GF-D8 (cell line): ENCODE data around the gene RAB6B.

ENCODE experiments used
- DNase-seq: peaks from one replicate; lab custom pipeline; 2025; lab: John Stamatoyannopoulos, UW

Gene RAB6B

GRCh38 chr3:133894353-133895207 is 1.1 kb downstream of the RAB6B start:
- DNase-seq: no peak

- DNase-seq: no peak
Measured at GRCh38 chr3:133893683-133894352, 1.9 kb downstream of the RAB6B start.

- no peak for DNase-seq
Measured at GRCh38 chr3:133892541-133893231, 3.0 kb downstream of the RAB6B start.

GRCh38 chr3:133891662-133892378 is 3.9 kb downstream of the RAB6B start:
- DNase-seq: no peak

GRCh38 chr3:133890972-133891644 is 4.6 kb downstream of the RAB6B start:
- DNase-seq: no peak

GRCh38 chr3:133890037-133890436 is 5.6 kb downstream of the RAB6B start:
- no peak for DNase-seq

GRCh38 chr3:133888726-133889340 is 6.8 kb downstream of the RAB6B start:
- DNase-seq: no peak

- no peak for DNase-seq
Measured at GRCh38 chr3:133887803-133888703, 7.6 kb downstream of the RAB6B start.

- no peak for DNase-seq
Measured at GRCh38 chr3:133887074-133887802, 8.4 kb downstream of the RAB6B start.

- DNase-seq: no peak
Measured at GRCh38 chr3:133886031-133886722, 9.5 kb downstream of the RAB6B start.

- DNase-seq: no peak
Measured at GRCh38 chr3:133884887-133885711, 10.6 kb downstream of the RAB6B start.

- DNase-seq: no peak
Measured at GRCh38 chr3:133884054-133884886, 11.4 kb downstream of the RAB6B start.

- no peak for DNase-seq
Measured at GRCh38 chr3:133883641-133884040, 12.0 kb downstream of the RAB6B start.

- no peak for DNase-seq
Measured at GRCh38 chr3:133882986-133883586, 12.6 kb downstream of the RAB6B start.

GRCh38 chr3:133881939-133882825 is 13.5 kb downstream of the RAB6B start:
- DNase-seq: no peak
